ENCODE data around the gene APBB2. TPM values are rescaled to one million over a fixed set of nuclear protein-coding genes. Genes with fewer than 3 reads are reported as not detected.

Gene APBB2
- total and polyA plus RNA-seq, 2 donors (not counting 1 experiment from before 2014, with no cell fraction given), result 4.4 to 15.8 TPM

DNA sequence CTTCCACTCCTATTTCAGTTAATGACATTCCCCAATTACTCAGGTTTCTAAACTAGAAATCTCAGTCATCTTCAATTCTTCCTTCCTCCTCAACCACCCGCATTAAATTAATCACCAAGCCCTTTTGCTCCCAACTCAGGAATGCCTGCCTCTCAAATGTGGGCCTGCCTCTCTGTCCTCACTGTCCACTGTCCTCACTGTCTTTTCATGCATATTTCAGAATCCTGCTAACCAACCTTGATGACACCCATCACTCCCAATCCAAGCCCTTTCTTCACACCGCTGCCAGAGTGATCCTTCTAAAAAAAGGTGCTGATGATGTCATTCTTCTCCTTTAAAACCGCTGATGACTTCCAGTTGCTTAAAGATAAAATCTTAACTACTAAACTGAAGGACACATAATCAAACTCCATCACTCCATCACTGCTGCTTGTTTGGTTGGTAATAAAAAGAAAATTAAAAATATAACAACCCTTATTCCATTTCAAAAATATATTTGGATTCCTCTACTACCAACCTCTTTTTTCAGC, 5.1 kb upstream of the APBB2 start:
- Mint-ChIP-seq H3K4me3 (no peak overlapping the region), H3K27ac (no peak overlapping the region), H3K27me3 (peaks cover 68% of the 10 kb centered on the region), H3K4me1 (peaks cover 16% of the 10 kb centered on the region), H3K9me3 (ENCODE audit: insufficient read depth) (no peaks in the 10 kb centered on the region)
- TF ChIP-seq, protein P1, sequence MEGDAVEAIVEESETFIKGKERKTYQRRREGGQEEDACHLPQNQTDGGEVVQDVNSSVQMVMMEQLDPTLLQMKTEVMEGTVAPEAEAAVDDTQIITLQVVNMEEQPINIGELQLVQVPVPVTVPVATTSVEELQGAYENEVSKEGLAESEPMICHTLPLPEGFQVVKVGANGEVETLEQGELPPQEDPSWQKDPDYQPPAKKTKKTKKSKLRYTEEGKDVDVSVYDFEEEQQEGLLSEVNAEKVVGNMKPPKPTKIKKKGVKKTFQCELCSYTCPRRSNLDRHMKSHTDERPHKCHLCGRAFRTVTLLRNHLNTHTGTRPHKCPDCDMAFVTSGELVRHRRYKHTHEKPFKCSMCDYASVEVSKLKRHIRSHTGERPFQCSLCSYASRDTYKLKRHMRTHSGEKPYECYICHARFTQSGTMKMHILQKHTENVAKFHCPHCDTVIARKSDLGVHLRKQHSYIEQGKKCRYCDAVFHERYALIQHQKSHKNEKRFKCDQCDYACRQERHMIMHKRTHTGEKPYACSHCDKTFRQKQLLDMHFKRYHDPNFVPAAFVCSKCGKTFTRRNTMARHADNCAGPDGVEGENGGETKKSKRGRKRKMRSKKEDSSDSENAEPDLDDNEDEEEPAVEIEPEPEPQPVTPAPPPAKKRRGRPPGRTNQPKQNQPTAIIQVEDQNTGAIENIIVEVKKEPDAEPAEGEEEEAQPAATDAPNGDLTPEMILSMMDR (IDR thresholded peaks at IDR 0.05), result no peak
- TF ChIP-seq EZH2 (IDR thresholded peaks at IDR 0.05; ENCODE audit: borderline replicate concordance, insufficient read depth, low read depth, low read length, poor library complexity, severe bottlenecking), result no peak
- CTCF ChIA-PET, result no interaction called here
- Histone ChIP-seq H3K27me3 (replicated peaks in 1 of 4; ENCODE audit: control extremely low read depth in 1 of 4, control insufficient read depth in 3 of 4, insufficient read depth in 4 of 4, low read length in 3 of 4) (peaks cover 0 to 32% (median 20%) of the 10 kb centered on the region in 4 experiments), H4K20me1 (ENCODE audit: control insufficient read depth, insufficient read depth, low read length, poor library complexity, severe bottlenecking) (no peaks in the 10 kb centered on the region), H3K27ac (ENCODE audit: low read length in 2 of 2) (no peak overlapping the region), H3K79me2 (ENCODE audit: control insufficient read depth, insufficient read depth, low read length) (no peaks in the 10 kb centered on the region), H3K4me1 (ENCODE audit: control insufficient read depth in 2 of 2, insufficient read depth in 2 of 2, low read length in 2 of 2) (peaks cover 13% of the 10 kb centered on the region in 2 donors), H3K9ac (ENCODE audit: low read length) (no peak overlapping the region), H3K9me3 (ENCODE audit: control extremely low read depth in 1 of 3, control insufficient read depth in 2 of 3, insufficient read depth in 1 of 3, low read length in 2 of 3) (no peaks in the 10 kb centered on the region), H2AFZ (ENCODE audit: insufficient read depth, low read depth, low read length, poor library complexity, severe bottlenecking) (no peak overlapping the region), H3K36me3 (replicated peaks in 1 of 2; ENCODE audit: control extremely low read depth in 1 of 2, control insufficient read depth in 1 of 2, extremely low read depth in 1 of 2, insufficient read depth in 2 of 2, low read length in 1 of 2) (no peaks in the 10 kb centered on the region), H3K4me2 (replicated peaks; ENCODE audit: low read depth, low read length, poor library complexity, severe bottlenecking) (no peak overlapping the region), H3K4me3 (ENCODE audit: control extremely low read depth in 1 of 5, extremely low read depth in 1 of 5, insufficient read depth in 1 of 5, low read depth in 2 of 5, low read length in 4 of 5) (no peak overlapping the region)
- DNase-seq (no peak), ATAC-seq (ENCODE audit: low read depth) (no peak)
- intact Hi-C loops (cut with micrococcal nuclease), result no loop called here
- WGBS (ENCODE audit: insufficient coverage), result 96% methylated on average over 2 of the region's 3 CpGs
- POLR2A ChIA-PET, result no interaction called here

DNA sequence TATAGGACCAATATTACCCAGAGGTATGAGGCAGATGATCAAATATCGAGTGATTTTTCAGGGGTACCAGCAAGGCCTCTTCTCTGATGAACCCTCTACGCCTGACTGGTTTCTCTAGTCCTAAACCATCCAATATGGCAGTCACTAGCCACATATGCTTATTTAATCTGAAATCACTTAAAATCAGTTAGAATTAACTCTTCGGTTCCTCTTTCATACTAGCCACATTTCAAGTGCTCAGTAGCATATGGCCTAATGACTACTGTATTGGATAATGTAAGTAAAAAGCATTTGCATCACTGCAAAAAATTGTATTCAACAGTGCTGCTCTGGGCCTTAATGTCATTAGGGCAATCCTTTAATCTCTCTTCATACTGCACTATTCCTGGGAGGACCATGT, 4.4 kb upstream of the APBB2 start:
- WGBS (ENCODE audit: insufficient coverage), result 83% methylated on average over 2 of the region's 3 CpGs
- Histone ChIP-seq H3K79me2 (ENCODE audit: control insufficient read depth, insufficient read depth, low read length) (no peaks in the 10 kb centered on the region), H4K20me1 (ENCODE audit: control insufficient read depth, insufficient read depth, low read length, poor library complexity, severe bottlenecking) (no peaks in the 10 kb centered on the region), H3K36me3 (replicated peaks in 1 of 2; ENCODE audit: control extremely low read depth in 1 of 2, control insufficient read depth in 1 of 2, extremely low read depth in 1 of 2, insufficient read depth in 2 of 2, low read length in 1 of 2) (no peaks in the 10 kb centered on the region), H3K9ac (ENCODE audit: low read length) (no peak overlapping the region), H3K9me3 (ENCODE audit: control extremely low read depth in 1 of 3, control insufficient read depth in 2 of 3, insufficient read depth in 1 of 3, low read length in 2 of 3) (peaks cover 0 to 2% (median 0%) of the 10 kb centered on the region in 3 donors), H2AFZ (ENCODE audit: insufficient read depth, low read depth, low read length, poor library complexity, severe bottlenecking) (no peak overlapping the region), H3K4me1 (ENCODE audit: control insufficient read depth in 2 of 2, insufficient read depth in 2 of 2, low read length in 2 of 2) (peaks cover 15 to 16% of the 10 kb centered on the region in 2 donors), H3K4me2 (replicated peaks; ENCODE audit: low read depth, low read length, poor library complexity, severe bottlenecking) (no peak overlapping the region), H3K27ac (ENCODE audit: low read length in 2 of 2) (no peak overlapping the region), H3K27me3 (replicated peaks in 1 of 4; ENCODE audit: control extremely low read depth in 1 of 4, control insufficient read depth in 3 of 4, insufficient read depth in 4 of 4, low read length in 3 of 4) (peaks cover 0 to 37% (median 20%) of the 10 kb centered on the region in 4 experiments), H3K4me3 (ENCODE audit: control extremely low read depth in 1 of 5, extremely low read depth in 1 of 5, insufficient read depth in 1 of 5, low read depth in 2 of 5, low read length in 4 of 5) (no peak overlapping the region)
- Mint-ChIP-seq H3K4me3 (no peak overlapping the region), H3K27ac (no peak overlapping the region), H3K9me3 (ENCODE audit: insufficient read depth) (no peaks in the 10 kb centered on the region), H3K27me3 (peaks cover 67% of the 10 kb centered on the region), H3K4me1 (peaks cover 19% of the 10 kb centered on the region)
- CTCF ChIA-PET, result no interaction called here
- no peak for TF ChIP-seq EZH2 (IDR thresholded peaks at IDR 0.05; ENCODE audit: borderline replicate concordance, insufficient read depth, low read depth, low read length, poor library complexity, severe bottlenecking)
- TF ChIP-seq, protein P1 (IDR thresholded peaks at IDR 0.05), result no peak
- no peak for ATAC-seq (ENCODE audit: low read depth)
- intact Hi-C loops (cut with micrococcal nuclease), result no loop called here
- POLR2A ChIA-PET, result no interaction called here
- DNase-seq, result no peak
